Mesenteric fat pad (tissue), 1 donor: ENCODE results near the gene SMTNL1. TPM values are rescaled to one million over a fixed set of nuclear protein-coding genes. Genes with fewer than 3 reads are reported as not detected.

Experiments
- DNase-seq: peaks from one replicate; pipeline ENCODE4 v3.0.0-alpha.2; 2020; ENCODE audit warnings: low spot score
- total RNA-seq: library from RNA; stranded (reverse); fragmentation: NEBNext Ultra II Directional; extraction: Animal tissue kit (Norgen Biotek cat#: 25700); gene quantifications from one replicate; pipeline ENCODE4 v1.2.1, GENCODE V29; 2021
- donor health status: DM: yes; HTN: yes; CAD: no.

SMTNL1 gene
- total RNA-seq, 1 donor from 2014 or later: not detected

DNA sequence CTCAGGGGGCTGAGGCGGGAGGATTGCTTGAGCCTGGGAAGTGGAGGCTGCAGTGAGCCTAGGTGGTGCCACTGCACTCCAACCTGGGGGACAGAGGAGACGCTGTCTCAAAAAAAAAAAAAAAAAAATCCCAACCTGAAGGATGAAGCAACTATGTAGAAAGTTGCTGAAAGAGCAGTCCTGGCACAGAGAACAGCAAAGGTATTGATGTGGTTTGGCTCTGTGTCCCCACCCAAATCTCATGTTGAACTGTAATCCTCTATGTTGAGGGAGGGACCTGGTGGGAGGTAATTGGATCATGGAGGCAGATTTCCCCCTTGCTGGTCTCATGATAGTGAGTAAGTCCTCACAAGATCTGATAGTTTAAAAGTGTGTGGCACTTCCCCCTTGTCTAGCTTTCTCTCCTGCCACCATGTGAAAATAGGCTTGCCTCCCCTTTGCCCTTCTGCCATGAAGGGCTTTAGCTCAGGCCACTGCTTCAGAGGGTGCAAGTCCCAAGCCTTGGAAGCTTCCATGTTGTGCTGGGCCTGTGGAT is 49.4 kb downstream of the SMTNL1 start:
- no peak for DNase-seq

DNA sequence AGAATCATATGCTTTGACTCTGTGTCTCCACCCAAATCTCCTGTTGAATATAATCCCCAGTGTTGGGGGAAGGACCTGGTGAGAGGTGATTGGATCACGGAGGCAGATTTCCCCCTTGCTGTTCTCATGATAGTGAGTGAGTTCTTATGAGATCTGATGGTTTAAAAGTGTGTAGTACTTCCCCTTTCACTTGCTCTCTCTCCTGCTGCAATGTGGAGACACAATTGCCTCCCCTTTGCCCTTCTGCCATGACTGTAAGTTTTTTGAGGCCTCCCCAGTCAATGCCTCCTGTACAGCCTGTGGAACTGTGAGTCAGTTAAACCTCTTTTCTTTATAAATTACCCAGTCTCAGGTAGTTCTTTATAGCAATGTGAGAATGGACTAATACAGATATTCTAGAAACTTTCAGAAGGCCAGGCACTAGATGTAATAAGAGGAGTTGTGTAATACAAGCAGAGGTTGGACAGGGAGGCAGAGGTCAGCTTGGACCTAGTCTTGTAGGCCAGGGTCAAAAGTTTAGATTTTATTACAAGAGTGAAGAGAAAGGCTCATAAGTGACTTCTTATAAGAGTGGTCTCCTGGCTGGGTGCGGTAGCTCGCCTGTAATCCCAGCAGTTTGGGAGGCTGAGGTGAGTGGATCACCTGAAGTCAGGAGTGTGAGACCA is 50.8 kb downstream of the SMTNL1 start:
- no peak for DNase-seq

DNA sequence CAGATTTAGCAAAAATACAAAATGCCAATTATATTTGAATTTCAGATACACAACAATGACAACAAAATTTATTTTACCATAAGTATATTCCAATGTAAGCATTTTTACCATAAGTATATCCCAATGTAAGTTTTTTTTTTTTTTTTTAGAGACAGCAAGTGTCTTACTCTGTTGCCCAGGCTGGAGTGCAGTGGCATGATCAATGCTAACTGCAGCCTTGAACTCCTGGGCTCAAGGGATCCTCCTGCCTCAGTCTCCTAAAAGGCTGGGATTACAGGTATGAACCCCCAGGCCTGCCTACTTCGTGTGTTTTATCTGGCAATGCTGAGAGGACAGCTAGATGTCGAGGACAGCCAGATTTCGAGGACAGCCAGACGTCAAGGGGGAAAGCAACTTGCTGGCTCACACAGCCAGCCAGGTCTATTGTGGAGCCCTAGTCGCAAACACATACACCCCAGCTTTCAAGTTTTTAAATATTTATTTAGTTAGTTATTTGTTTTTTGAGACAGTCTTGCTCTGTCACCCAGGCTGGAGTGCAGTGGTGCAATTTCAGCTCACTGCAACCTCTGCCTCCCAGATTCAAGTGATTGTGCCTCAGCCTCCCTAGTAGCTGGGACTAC is 59.0 kb downstream of the SMTNL1 start:
- DNase-seq: no peak

DNA sequence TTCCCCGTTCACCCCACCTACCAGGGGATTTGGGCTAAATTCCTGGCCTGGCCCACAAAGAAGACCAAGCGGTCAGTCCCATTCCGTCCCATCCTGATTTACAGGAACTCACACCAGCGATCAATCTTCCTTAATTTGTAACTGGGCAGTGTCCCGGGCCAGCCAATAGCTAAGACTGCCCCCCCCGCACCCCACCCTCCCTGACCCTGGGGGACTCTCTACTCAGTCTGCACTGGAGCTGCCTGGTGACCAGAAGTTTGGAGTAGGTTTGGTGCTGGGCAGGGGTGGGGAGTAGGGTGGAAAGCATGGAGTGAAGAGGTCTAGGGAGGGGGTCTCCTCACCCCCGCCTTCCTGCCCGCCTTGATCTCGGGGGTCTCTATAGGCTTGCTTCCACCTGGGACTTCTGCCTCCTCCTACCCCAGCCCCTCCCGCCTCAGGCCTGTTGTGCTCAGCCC is 60.1 kb downstream of the SMTNL1 start, which contains the start of gene SERPING1:
TSS of gene SERPING1 (plus strand) at position 225 of the 455 bp plus-strand sequence. CDS start 586 bp downstream, outside the sequence.
- DNase-seq: no peak

DNA sequence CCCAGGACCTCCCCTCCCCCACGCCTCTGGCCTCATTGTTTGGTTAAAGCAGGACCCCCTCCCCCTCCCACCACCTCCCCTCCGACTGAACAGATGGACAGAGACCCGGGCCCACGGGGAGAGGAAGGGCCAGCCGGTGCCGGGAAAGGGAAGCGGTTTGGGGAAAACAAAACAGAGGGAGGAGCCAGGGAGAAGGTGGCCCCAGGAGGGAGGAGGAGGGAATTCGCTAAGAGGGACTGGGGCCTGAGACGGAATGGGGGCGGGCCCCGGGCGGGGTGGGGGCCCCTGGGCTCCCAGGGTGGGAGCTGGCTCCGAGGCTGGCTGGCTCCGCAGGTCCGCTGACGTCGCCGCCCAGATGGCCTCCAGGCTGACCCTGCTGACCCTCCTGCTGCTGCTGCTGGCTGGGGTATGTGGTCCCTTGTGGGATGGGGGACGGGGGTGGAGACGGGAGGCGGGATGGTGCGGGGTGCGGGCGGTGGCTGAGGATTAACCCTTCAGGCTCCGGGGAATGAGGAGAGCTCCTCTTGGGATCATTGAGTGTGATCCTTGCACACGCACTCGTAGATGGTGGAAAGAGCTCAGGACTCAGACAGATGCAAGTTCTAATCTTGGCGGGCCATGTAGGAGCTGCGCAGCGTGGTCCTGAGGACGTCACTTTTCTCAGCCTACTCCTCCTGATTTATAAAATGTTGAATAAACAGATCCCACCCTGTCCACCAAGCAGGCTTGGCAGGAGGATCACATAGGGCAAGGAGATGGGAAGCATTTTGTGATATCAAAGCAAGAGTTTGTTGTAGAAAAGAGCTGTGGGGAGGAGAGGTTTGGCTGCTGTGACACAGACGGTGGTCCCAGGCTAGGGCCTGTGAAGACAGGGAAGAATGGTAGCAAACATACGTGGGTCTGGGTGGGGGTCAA is 60.8 kb downstream of the SMTNL1 start:
- DNase-seq: peak; percentile 91

DNA sequence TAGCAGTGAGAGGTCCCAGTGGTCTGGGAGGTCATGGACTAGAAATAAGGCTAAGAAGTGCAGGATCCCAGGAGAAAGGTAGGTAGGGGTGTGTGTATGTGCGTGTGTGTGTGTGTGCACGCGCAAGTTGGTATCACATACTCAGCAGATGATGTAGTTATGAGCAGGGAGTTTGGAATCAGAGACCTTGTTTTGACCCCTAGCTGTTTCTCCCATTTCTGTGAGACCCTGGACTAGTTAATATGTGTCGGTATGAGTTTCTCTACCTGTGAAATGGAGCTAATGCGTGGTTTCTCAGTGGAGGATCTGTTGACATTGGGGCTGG is 61.4 kb downstream of the SMTNL1 start:
- no peak for DNase-seq

DNA sequence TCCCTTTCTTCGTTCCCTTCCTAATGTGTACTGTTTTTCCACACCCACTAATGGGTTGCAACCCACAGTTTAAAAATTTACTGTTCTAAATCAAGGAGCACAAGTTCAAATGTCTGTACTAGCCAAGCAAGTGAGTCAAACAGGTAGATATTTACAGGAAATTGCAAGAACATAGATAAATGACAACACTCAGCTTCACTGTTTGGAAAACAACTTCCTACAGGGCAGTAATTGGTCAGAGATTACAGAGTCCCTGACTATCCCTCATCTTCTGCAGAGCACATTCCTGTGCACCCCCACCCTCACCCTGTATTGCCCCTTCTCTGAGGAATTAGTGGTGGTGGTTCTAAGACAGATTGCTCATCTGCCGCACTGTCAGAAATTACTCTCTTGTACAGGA is 62.0 kb downstream of the SMTNL1 start:
- no peak for DNase-seq

Other genes starting within 250 kb of the SMTNL1 start
- gene TNKS1BP1, start 212.6 kb upstream of the SMTNL1 start, total RNA-seq: 236 TPM
- 54.0 TPM for gene SSRP1, start 201.7 kb upstream of the SMTNL1 start, total RNA-seq
- not detected for gene P2RX3, start 199.2 kb upstream of the SMTNL1 start, total RNA-seq
- gene PRG3, start 156.4 kb upstream of the SMTNL1 start, total RNA-seq: not detected
- gene PRG2, start 146.9 kb upstream of the SMTNL1 start, total RNA-seq: 0.45 TPM
- 95.1 TPM for gene SLC43A3, start 110.5 kb upstream of the SMTNL1 start, total RNA-seq
- gene RTN4RL2, start 77.1 kb upstream of the SMTNL1 start, total RNA-seq: 2.8 TPM
- 8.4 TPM for gene SLC43A1, start 21.9 kb upstream of the SMTNL1 start, total RNA-seq
- 48.0 TPM for gene TIMM10, start 6.8 kb upstream of the SMTNL1 start, total RNA-seq
- gene UBE2L6, start 30.1 kb downstream of the SMTNL1 start, total RNA-seq: 51.9 TPM
- gene SERPING1, start 60.1 kb downstream of the SMTNL1 start, total RNA-seq: 516 TPM
- 0.71 TPM for gene YPEL4, start 112.3 kb downstream of the SMTNL1 start, total RNA-seq
- 12.0 TPM for gene CLP1, start 120.2 kb downstream of the SMTNL1 start, total RNA-seq
- 65.4 TPM for gene ZDHHC5, start 130.5 kb downstream of the SMTNL1 start, total RNA-seq
- 14.4 TPM for gene MED19, start 174.6 kb downstream of the SMTNL1 start, total RNA-seq
- gene TMX2, start 175.0 kb downstream of the SMTNL1 start, total RNA-seq: 70.1 TPM
- 101 TPM for gene SELENOH, start 203.9 kb downstream of the SMTNL1 start, total RNA-seq
- gene BTBD18, start 214.2 kb downstream of the SMTNL1 start, total RNA-seq: not detected
- gene CTNND1, start 224.2 kb downstream of the SMTNL1 start, total RNA-seq: 150 TPM